ENCODE results near the gene PCK2. TPM values are rescaled to one million over a fixed set of nuclear protein-coding genes. Genes with fewer than 3 reads are reported as not detected.

The PCK2 gene
- total and polyA plus RNA-seq, 2 of the 13 experiments (the other 11 are each of a cell fraction or from before 2014, with no cell fraction given): 129 to 272 TPM

DNA sequence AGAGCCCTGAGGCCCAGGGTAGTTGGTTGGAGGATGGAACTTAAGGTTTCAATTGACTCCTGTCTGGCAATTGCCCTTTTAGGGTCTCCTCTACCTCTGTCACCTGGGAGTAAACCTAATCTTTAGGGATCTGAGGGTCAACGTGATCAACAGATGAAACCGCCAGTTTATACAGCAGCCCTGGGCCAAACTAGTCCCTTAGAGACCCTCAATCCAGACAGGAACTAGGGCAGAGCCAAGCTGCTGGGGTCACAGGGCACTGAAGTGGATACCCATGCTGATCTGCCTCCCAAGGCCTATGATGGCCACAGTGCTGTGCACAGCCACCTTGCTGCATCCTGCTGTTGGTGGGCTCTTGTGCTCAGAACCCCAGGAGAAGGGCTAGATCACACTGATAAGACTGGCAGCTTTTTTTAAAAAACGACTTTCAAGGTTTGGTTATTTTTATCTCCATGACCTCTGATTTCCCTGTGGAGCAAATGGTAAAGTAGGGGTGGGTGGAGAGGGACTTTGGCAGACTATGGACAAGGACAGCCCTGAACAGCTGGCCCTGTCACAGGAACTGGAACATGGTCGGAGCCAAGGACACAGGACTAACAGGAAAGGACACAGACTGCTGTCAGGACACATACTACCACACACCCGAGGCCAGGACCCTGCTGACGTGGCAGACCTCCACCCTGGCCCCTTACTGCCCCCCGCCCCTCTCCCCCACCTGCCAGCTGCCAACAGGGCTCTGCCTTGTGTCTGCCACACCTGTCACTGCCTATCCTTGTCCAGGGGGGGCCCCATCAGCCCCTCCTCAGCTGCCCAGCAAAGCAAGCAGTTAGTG lies 36.8 kb downstream of the PCK2 start (continued):
- TF ChIP-seq ZBTB3 (CRISPR knock-in tag; IDR thresholded peaks at IDR 0.05; ENCODE audit: borderline replicate concordance, low read depth) (no peak; the same call in 1 of the 2 replicates), POLR2AphosphoS5 (IDR thresholded peaks at IDR 0.05; ENCODE audit: low read depth, low read length) (no peak), GABPB1 (CRISPR knock-in tag; IDR thresholded peaks at IDR 0.05) (0 out of 2 replicates have a peak, but pooled peaks have one; percentile 49), ZNF17 (CRISPR knock-in tag; IDR thresholded peaks at IDR 0.05) (no peak), NFIB (CRISPR knock-in tag; IDR thresholded peaks at IDR 0.05; ENCODE audit: borderline replicate concordance) (no peak; the same call in 1 of the 2 replicates), HIVEP1 (CRISPR knock-in tag; IDR thresholded peaks at IDR 0.05) (no peak; the same call in 1 of the 2 replicates), SMC3 (IDR thresholded peaks at IDR 0.05; ENCODE audit: low read length) (no peak), NFYC (CRISPR knock-in tag; IDR thresholded peaks at IDR 0.05) (no peak), ZFX (CRISPR knock-in tag; IDR thresholded peaks at IDR 0.05; ENCODE audit: low read depth) (peak; percentile 67; the same call in 1 of the 2 replicates), SYNCRIP (IDR thresholded peaks at IDR 0.05; ENCODE audit: insufficient read depth, low read depth, low read length) (no peak), ZNF580 (CRISPR knock-in tag; IDR thresholded peaks at IDR 0.05; ENCODE audit: borderline replicate concordance, low read depth) (no peak; the same call in 1 of the 2 replicates), ZNF44 (CRISPR knock-in tag; IDR thresholded peaks at IDR 0.05) (peak; percentile 41; the same call in 1 of the 2 replicates), TAF15 (IDR thresholded peaks at IDR 0.05; ENCODE audit: low read depth, low read length, poor library complexity, severe bottlenecking) (no peak), ZNF451 (CRISPR knock-in tag; IDR thresholded peaks at IDR 0.05) (peak; percentile 95; the same call in 1 of the 2 replicates), PRDM10 (CRISPR knock-in tag; IDR thresholded peaks at IDR 0.05; ENCODE audit: low read depth) (peak; percentile 61; the same call in 1 of the 2 replicates), ZNF230 (CRISPR knock-in tag; IDR thresholded peaks at IDR 0.05) (no peak), ZIK1 (CRISPR knock-in tag; IDR thresholded peaks at IDR 0.05; ENCODE audit: borderline replicate concordance, low read depth) (peak; percentile 68), ZSCAN12 (CRISPR knock-in tag; IDR thresholded peaks at IDR 0.05) (no peak), MYC (CRISPR knock-in tag; IDR thresholded peaks at IDR 0.05; ENCODE audit: borderline replicate concordance) (no peak; the same call in 1 of the 2 replicates), ZNF768 (CRISPR knock-in tag; IDR thresholded peaks at IDR 0.05) (peak; percentile 48; the same call in 1 of the 2 replicates), ZNF672 (CRISPR knock-in tag; IDR thresholded peaks at IDR 0.05) (no peak)
- TF ChIP-seq, protein P1, sequence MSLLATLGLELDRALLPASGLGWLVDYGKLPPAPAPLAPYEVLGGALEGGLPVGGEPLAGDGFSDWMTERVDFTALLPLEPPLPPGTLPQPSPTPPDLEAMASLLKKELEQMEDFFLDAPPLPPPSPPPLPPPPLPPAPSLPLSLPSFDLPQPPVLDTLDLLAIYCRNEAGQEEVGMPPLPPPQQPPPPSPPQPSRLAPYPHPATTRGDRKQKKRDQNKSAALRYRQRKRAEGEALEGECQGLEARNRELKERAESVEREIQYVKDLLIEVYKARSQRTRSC (CRISPR knock-in tag; IDR thresholded peaks at IDR 0.05; ENCODE audit: low read depth): no peak
- TF ChIP-seq, protein P2, sequence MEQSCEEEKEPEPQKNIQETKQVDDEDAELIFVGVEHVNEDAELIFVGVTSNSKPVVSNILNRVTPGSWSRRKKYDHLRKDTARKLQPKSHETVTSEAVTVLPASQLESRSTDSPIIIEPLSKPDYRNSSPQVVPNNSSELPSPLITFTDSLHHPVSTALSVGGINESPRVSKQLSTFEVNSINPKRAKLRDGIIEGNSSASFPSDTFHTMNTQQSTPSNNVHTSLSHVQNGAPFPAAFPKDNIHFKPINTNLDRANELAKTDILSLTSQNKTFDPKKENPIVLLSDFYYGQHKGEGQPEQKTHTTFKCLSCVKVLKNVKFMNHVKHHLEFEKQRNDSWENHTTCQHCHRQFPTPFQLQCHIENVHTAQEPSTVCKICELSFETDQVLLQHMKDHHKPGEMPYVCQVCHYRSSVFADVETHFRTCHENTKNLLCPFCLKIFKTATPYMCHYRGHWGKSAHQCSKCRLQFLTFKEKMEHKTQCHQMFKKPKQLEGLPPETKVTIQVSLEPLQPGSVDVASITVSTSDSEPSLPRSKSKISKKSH (CRISPR knock-in tag; IDR thresholded peaks at IDR 0.05; ENCODE audit: borderline replicate concordance): peak; percentile 69; the same call in 1 of the 2 replicates
